K562 treated with DMSO at 1 percent for 12 hours (cell line): ENCODE data around the gene HAGH. TPM values are rescaled to one million over a fixed set of nuclear protein-coding genes. Genes with fewer than 3 reads are reported as not detected.

Experiments
- total RNA-seq: library from RNA; unstranded; fragments of 300-600 nt; gene quantifications from 2 replicates; pipeline ENCODE4 v1.2.3, GENCODE V29; 2022; ENCODE audit not compliant: insufficient read depth

The HAGH gene
- total RNA-seq = 87.9 and 95.5 TPM in 2 replicates

GRCh38 chr16:1826691-1827573 lies at the start of gene HAGH, which contains the start of gene FAHD1:
Gene HAGH (minus strand): TSS chr16:1826825. CDS start chr16:1826787, 38 bp downstream.
Gene FAHD1 (plus strand): TSS chr16:1827206. CDS start chr16:1827239, 33 bp downstream.

DNA sequence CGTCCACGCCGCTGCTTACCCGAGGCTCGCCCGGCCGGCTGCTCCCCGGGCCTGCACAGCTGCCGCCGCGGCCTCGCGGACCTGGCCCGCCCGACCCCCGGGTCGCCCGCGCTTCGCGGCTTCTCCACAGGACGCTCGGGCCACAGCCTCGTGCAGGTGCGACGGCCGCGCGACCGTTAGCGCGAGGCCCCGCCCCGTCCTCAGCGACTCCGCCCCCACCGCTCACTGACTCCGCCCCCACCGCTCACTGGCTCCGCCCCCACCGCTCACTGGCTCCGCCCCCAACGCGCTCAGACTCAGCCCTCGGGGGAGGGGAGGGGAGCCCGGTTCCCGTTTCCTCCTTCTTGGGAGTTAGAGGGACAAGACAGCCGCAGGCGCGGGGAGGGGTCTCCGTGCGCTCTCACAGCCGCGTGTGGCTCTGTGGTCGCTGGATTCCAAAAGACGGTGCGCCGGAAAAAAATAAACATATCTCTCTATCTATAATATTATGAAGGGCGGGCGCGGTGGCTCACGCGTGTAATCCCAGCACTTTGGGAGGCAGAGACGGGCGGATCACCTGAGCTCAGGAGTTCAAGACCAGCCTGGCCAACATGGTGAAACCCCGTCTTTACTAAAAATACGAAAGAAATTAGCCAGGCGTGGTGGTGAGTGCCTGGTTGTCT lies 45.5 kb upstream of the HAGH start, which contains the start of gene MEIOB:
MEIOB (minus strand) TSS at position 191 of the 662 bp plus-strand sequence. CDS start 3,989 bp downstream, outside the sequence.

GRCh38 chr16:1793578-1794220 lies 32.9 kb downstream of the HAGH start, which contains the start of gene IGFALS:
Gene IGFALS (minus strand): TSS chr16:1793705. CDS start chr16:1793652, 53 bp downstream.

GRCh38 chr16:1782408-1783264 lies 44.0 kb downstream of the HAGH start, which contains the start of the genes NUBP2 and SPSB3:
Gene NUBP2 (plus strand): TSS chr16:1782960. CDS start chr16:1783021, 61 bp downstream.
Gene SPSB3 (minus strand): TSS chr16:1782571. CDS start chr16:1781483, 1,088 bp downstream.

DNA sequence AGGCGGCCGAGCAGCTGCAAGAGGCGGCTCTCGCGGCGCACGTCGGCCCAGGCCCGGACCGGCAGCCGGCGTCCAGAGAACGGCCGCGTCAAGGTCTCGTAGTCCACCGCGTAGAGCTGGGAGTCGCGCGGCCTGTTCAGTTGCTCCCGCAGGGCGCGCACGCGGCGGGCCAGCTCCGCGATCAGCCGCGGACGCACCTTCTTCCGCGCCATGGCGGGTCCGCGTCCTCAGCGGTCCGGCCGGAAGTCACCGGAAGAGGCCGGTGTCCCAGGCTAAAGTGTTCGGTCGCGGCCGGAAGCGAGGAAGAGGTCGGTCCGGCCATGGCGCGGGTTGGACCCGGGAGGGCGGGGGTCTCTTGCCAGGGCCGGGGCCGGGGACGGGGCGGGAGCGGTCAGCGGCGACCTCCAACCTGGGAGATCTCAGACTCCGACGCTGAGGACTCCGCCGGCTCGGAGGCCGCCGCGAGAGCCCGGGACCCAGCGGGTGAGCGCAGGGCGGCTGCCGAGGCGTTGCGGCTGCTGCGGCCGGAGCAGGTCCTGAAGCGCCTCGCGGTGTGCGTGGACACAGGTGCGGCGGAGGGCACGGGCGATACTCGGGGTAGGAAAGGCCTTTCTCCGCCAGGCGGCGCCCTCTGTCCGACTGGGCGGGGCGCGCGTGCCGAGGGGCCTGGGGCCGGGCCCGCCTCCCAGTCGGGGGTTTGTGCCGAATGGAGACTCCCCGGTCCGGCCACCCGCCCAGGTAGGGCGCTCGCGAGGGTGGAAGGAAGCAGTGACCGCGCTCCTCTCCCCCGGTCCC lies 53.5 kb downstream of the HAGH start, which contains the start of gene MRPS34:
MRPS34 (minus strand) TSS at position 227 of the 795 bp plus-strand sequence; CDS start at position 212, 15 bp downstream.

GRCh38 chr16:1772362-1772907 lies 54.2 kb downstream of the HAGH start, which contains the start of gene EME2:
Gene EME2 (plus strand): TSS chr16:1772810. CDS start chr16:1773228, 418 bp downstream.

DNA sequence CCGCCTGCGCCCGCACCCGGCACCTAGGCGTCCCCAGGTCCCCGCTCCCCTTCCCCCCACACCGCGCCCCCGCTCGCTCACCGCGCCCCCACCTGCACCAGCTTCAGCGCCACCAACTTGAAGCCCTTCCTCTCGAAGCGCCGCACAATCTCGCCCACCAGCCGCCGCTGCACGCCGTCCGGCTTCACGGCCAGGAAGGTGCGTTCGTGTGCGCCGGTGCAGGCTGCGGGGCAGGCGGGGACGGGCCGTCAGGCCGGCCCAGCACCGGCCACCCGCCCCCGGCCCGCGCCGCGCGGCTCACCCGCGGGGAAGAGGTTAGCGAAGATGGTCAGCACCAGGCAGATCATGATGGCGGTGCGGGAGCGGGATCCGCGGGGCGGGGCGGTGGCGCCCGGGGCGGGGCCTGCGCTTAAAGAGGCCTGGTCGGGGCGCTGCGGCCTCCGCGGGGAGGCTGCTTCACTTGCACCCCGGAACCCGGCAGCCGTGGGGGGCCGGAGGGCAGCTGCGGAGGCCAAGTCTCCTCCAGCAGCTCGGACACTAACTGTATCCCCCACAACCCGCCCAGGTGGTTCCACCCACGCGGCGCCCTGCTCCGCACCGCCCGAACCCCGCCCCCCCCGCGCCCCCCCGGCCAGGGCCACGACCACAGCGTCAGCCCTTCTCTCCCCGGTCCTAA lies 55.3 kb downstream of the HAGH start, which contains the start of gene NME3:
NME3 (minus strand) TSS at position 356 of the 676 bp plus-strand sequence; CDS start at position 347, 9 bp downstream.

Other genes with a start within 250 kb of the HAGH start
- gene IFT140, start 214.8 kb downstream of the HAGH start, total RNA-seq = 3.2 and 6.6 TPM in 2 replicates
- gene CRAMP1, start 214.5 kb downstream of the HAGH start, total RNA-seq = 3.0 and 11.4 TPM in 2 replicates
- gene JPT2, start 148.5 kb downstream of the HAGH start, total RNA-seq = 31.3 and 62.9 TPM in 2 replicates
- gene MAPK8IP3, start 120.6 kb downstream of the HAGH start, total RNA-seq = 14.0 and 50.6 TPM in 2 replicates
- gene NME3, start 55.3 kb downstream of the HAGH start, total RNA-seq = 55.4 and 83.8 TPM in 2 replicates
- gene EME2, start 54.0 kb downstream of the HAGH start, total RNA-seq = 3.5 and 11.1 TPM in 2 replicates
- 170 and 217 TPM in 2 replicates for gene MRPS34, start 53.7 kb downstream of the HAGH start, total RNA-seq
- 80.4 and 89.8 TPM in 2 replicates for gene SPSB3, start 44.3 kb downstream of the HAGH start, total RNA-seq
- gene NUBP2, start 43.9 kb downstream of the HAGH start, total RNA-seq = 119 and 185 TPM in 2 replicates
- 0.51 TPM in 1 of 2 replicates, not detected in the other for gene IGFALS, start 33.1 kb downstream of the HAGH start, total RNA-seq
- 22.3 and 24.5 TPM in 2 replicates for gene FAHD1, start 381 bp upstream of the HAGH start, total RNA-seq
- 35.2 and 61.4 TPM in 2 replicates for gene MEIOB, start 45.3 kb upstream of the HAGH start, total RNA-seq
- gene HS3ST6, start 91.6 kb upstream of the HAGH start, total RNA-seq = not detected in 2 replicates
- gene MSRB1, start 116.4 kb upstream of the HAGH start, total RNA-seq = 142 and 157 TPM in 2 replicates
- gene RPL3L, start 127.9 kb upstream of the HAGH start, total RNA-seq = not detected in 2 replicates
- 209 and 233 TPM in 2 replicates for gene NDUFB10, start 132.7 kb upstream of the HAGH start, total RNA-seq
- gene RPS2, start 138.0 kb upstream of the HAGH start, total RNA-seq = 6,317 and 9,099 TPM in 2 replicates
- gene RNF151, start 140.0 kb upstream of the HAGH start, total RNA-seq = 1.3 TPM in 1 of 2 replicates, not detected in the other
- gene TBL3, start 145.2 kb upstream of the HAGH start, total RNA-seq = 37.2 and 53.2 TPM in 2 replicates
- gene NOXO1, start 154.6 kb upstream of the HAGH start, total RNA-seq = 0.89 TPM in 1 of 2 replicates, not detected in the other
- 46.5 and 60.5 TPM in 2 replicates for gene GFER, start 157.4 kb upstream of the HAGH start, total RNA-seq
- gene SYNGR3, start 163.1 kb upstream of the HAGH start, total RNA-seq = 24.1 and 36.4 TPM in 2 replicates
- 71.6 and 98.5 TPM in 2 replicates for gene ZNF598, start 183.0 kb upstream of the HAGH start, total RNA-seq
- gene NPW, start 193.0 kb upstream of the HAGH start, total RNA-seq = 1.8 and 4.4 TPM in 2 replicates
- 16.0 and 31.4 TPM in 2 replicates for gene NHERF2, start 200.1 kb upstream of the HAGH start, total RNA-seq
- 17.7 and 38.6 TPM in 2 replicates for gene NTHL1, start 221.0 kb upstream of the HAGH start, total RNA-seq
- gene TSC2, start 221.2 kb upstream of the HAGH start, total RNA-seq = 37.3 and 67.9 TPM in 2 replicates